Cardiac fibroblast (primary cell): ENCODE data around the gene RPS10.
A peak's percentile ranks its signal among the peaks of the same experiment; 100 is the strongest.

Experiments
- DNase-seq, 2 donors: peaks; one replicate each; pipeline versions ENCODE4 v3.0.0 to v3.0.0-alpha.2; 2010; ENCODE audit warnings: low read depth in 2 of 2
- H3K4me3 ChIP-seq, 2 donors: replicated peaks in 1 of 2; 1 replicate in 1 of 2; 2 replicates in 1 of 2; pipeline ENCODE4 v1.5.1; 2011; ENCODE audit warnings: low read depth in 2 of 2, low read length in 2 of 2, mild to moderate bottlenecking in 2 of 2, moderate library complexity in 1 of 2
- CTCF ChIP-seq: IDR thresholded peaks from one replicate; pipeline ENCODE4 v1.5.1; 2011; ENCODE audit warnings: low read depth, mild to moderate bottlenecking, low read length, inconsistent platforms

Gene RPS10

GRCh38 chr6:34425498-34426410, at the start of gene RPS10:
Gene RPS10, minus strand, starts transcription at chr6:34426069. Its CDS starts 848 bp downstream, at chr6:34425221.
- peak; percentile 94 to 96 for DNase-seq
- H3K4me3 ChIP-seq = peak within 1 kb of the TSS; percentile 88 to 97
- no peak for TF ChIP-seq CTCF

- no peak overlapping the region for H3K4me3 ChIP-seq
- no peak for TF ChIP-seq CTCF
- DNase-seq = no peak
Observed at GRCh38 chr6:34475238-34475682, 49.4 kb upstream of the RPS10 start.

GRCh38 chr6:34474754-34475153, 48.9 kb upstream of the RPS10 start:
- TF ChIP-seq CTCF = no peak
- DNase-seq = no peak
- H3K4me3 ChIP-seq = no peak overlapping the region

GRCh38 chr6:34473967-34474366, 48.1 kb upstream of the RPS10 start:
- H3K4me3 ChIP-seq = no peak overlapping the region
- no peak for DNase-seq
- TF ChIP-seq CTCF = no peak

GRCh38 chr6:34472425-34472824, 46.6 kb upstream of the RPS10 start:
- DNase-seq = no peak
- TF ChIP-seq CTCF = no peak
- no peak overlapping the region for H3K4me3 ChIP-seq

- DNase-seq = no peak
- no peak for TF ChIP-seq CTCF
- H3K4me3 ChIP-seq = no peak overlapping the region
Observed at GRCh38 chr6:34469499-34469898, 43.6 kb upstream of the RPS10 start.
